ENCODE results near the gene SPOCK2. TPM values are rescaled to one million over a fixed set of nuclear protein-coding genes. Genes with fewer than 3 reads are reported as not detected.

Gene SPOCK2
- total and polyA plus RNA-seq, 10 of the 15 experiments (the other 5 are each of a cell fraction or from before 2014, with no cell fraction given) = 0.02 to 1.5 (median 0.58) TPM

GRCh38 chr10:72010234-72010973, 77.9 kb downstream of the SPOCK2 start (continued):
- no peak for TF ChIP-seq NKRF (conservative IDR thresholded peaks at IDR 0.05)
- no peak for TF ChIP-seq ZBTB33 (IDR thresholded peaks at IDR 0.05)
- TF ChIP-seq SIN3A (IDR thresholded peaks at IDR 0.05; ENCODE audit: low read depth, low read length) = no peak
- TF ChIP-seq PKNOX1 (IDR thresholded peaks at IDR 0.05) = no peak
- TF ChIP-seq BRCA1 (IDR thresholded peaks at IDR 0.05; ENCODE audit: low read depth, low read length) = no peak

- H3K9me3 ChIP-seq (replicated peaks; ENCODE audit: control insufficient read depth, insufficient read depth, low read length) = no peaks in the 10 kb centered on the region
- RAD21 ChIA-PET (ENCODE audit: unreplicated experiment) = no interaction called here
- TF ChIP-seq ZNF24 (IDR thresholded peaks at IDR 0.05) = no peak
- no peak overlapping the region for H3K27ac ChIP-seq (ENCODE audit: control insufficient read depth, insufficient read depth)
- H3K27me3 ChIP-seq (replicated peaks in 1 of 2; ENCODE audit: control insufficient read depth in 2 of 2, insufficient read depth in 2 of 2, low read length in 1 of 2) = no peaks in the 10 kb centered on the region
- ATAC-seq (no peak), FAIRE-seq (no peak), DNase-seq (ENCODE audit: low read depth, low spot score) (no peak)
- H3K79me2 ChIP-seq (ENCODE audit: control insufficient read depth, insufficient read depth, low read length) = no peaks in the 10 kb centered on the region
- H4K20me1 ChIP-seq (ENCODE audit: control insufficient read depth, insufficient read depth) = no peaks in the 10 kb centered on the region
- POLR2A ChIA-PET = no interaction called here
- no peak overlapping the region for H2AFZ ChIP-seq (ENCODE audit: control insufficient read depth, low read depth, low read length)
- SMC1A ChIA-PET (ENCODE audit: uncharacterized antibody, unreplicated experiment) = no interaction called here
- intact Hi-C loops (cut with micrococcal nuclease; ENCODE audit: unreplicated experiment) (no loop called here), in situ Hi-C loops (cut with MboI) (no loop called here)
- no peak overlapping the region for H3K4me3 ChIP-seq
- H3K4me2 ChIP-seq (ENCODE audit: control insufficient read depth, insufficient read depth) = no peak overlapping the region
- CTCF ChIA-PET = interaction anchor here (0.8 to 1.1 kb wide), 2 partner anchors 12 to 39 kb away, joined by 3 read pairs; no protein-coding TSS in a partner anchor
- no peaks in the 10 kb centered on the region for H3K4me1 ChIP-seq (ENCODE audit: control insufficient read depth, insufficient read depth, low read length)
- H3K36me3 ChIP-seq (ENCODE audit: control insufficient read depth in 2 of 2, insufficient read depth in 2 of 2, low read length in 1 of 2) = no peaks in the 10 kb centered on the region; a peak in 1 of 4 replicates
- WGBS (ENCODE audit: insufficient coverage, insufficient replicate concordance, low lambda C conversion rate, missing lambda C conversion rate) = 33% methylated on average over 12 of the region's 12 CpGs
- H3K9ac ChIP-seq (ENCODE audit: control insufficient read depth, insufficient read depth, low read length) = no peak overlapping the region
- BruUV-seq (replicated peaks) = no TSS peak
These were observed 78.8 kb downstream of the SPOCK2 start for GRCh38 chr10:72009425-72010081.

Measured in GM12878 (cell line).